Smooth muscle cell (in vitro differentiated cells): Measurements from ENCODE around the gene ARHGAP28. TPM values are rescaled to one million over a fixed set of nuclear protein-coding genes. Genes with fewer than 3 reads are reported as not detected.

Source experiments
- DNase-seq: peaks from one replicate; lab custom pipeline; 2025; ENCODE audit not compliant: unreplicated experiment; lab: John Stamatoyannopoulos, UW
- H2AFZ ChIP-seq: fragments of 200-600 bp; sonication (generic); 2 replicates; pipeline ENCODE4 v1.6.0; 2016; ENCODE audit warnings: antibody characterized with exemption, low read depth, mild to moderate bottlenecking
- H3F3A ChIP-seq: fragments of 200-600 bp; sonication (generic); 2 replicates; pipeline ENCODE4 v1.6.0; 2017; ENCODE audit warnings: antibody characterized with exemption, low read depth
- H3K27ac ChIP-seq: fragments of 200-600 bp; sonication (generic); 2 replicates; pipeline ENCODE4 v1.5.1; 2016; ENCODE audit warnings: low read depth, mild to moderate bottlenecking
- H3K27me3 ChIP-seq: fragments of 200-600 bp; sonication (generic); 2 replicates; pipeline ENCODE4 v1.6.1; 2016; ENCODE audit warnings: low read depth, mild to moderate bottlenecking
- H3K36me3 ChIP-seq: fragments of 200-600 bp; sonication (generic); 2 replicates; pipeline ENCODE4 v1.5.1; 2016; ENCODE audit warnings: low read depth
- H3K4me1 ChIP-seq: fragments of 200-600 bp; sonication (generic); 2 replicates; pipeline ENCODE4 v1.5.1; 2016; ENCODE audit warnings: low read depth
- H3K4me2 ChIP-seq: fragments of 200-600 bp; sonication (generic); 2 replicates; pipeline ENCODE4 v1.6.0; 2016; ENCODE audit warnings: mild to moderate bottlenecking
- H3K4me3 ChIP-seq: fragments of 200-600 bp; sonication (generic); 2 replicates; pipeline ENCODE4 v1.5.1; 2016; ENCODE audit warnings: mild to moderate bottlenecking
- H3K79me2 ChIP-seq: fragments of 200-600 bp; sonication (generic); 2 replicates; pipeline ENCODE4 v1.6.0; 2016; ENCODE audit warnings: low read depth, mild to moderate bottlenecking
- H3K9ac ChIP-seq: fragments of 200-600 bp; sonication (generic); 2 replicates; pipeline ENCODE4 v1.6.0; 2016; ENCODE audit warnings: low read depth
- H3K9me3 ChIP-seq: fragments of 200-600 bp; sonication (generic); replicated peaks from 2 replicates; pipeline ENCODE4 v1.5.1; 2016; ENCODE audit warnings: low read depth
- H4K20me1 ChIP-seq: fragments of 200-600 bp; sonication (generic); 2 replicates; pipeline ENCODE4 v1.6.0; 2016; ENCODE audit warnings: low read depth
- WGBS: methylation state at CpG from one replicate; pipeline ENCODE4 v1.1.7; 2016; ENCODE audit warnings: low lambda C conversion rate; 5-methylcytosine and 5-hydroxymethylcytosine counted together
- polyA plus RNA-seq: library from polyadenylated mRNA; unstranded; fragments of >200 nt; fragmentation: Nextera tagmentation; extraction: Ambion mirVana; gene quantifications from 2 replicates; pipeline ENCODE4 v1.2.1, GENCODE V29; 2016
- total RNA-seq: library from RNA; depleted of rRNA; stranded (reverse); fragments of >200 nt; gene quantifications from 2 replicates; pipeline ENCODE4 v1.2.3, GENCODE V29; 2014
- TF ChIP-seq, protein P1 (sequence below): fragments of 200-600 bp; sonication (generic); IDR thresholded peaks from 2 replicates; pipeline ENCODE4 v1.5.1; 2017; ENCODE audit warnings: borderline replicate concordance, mild to moderate bottlenecking, antibody characterized with exemption; ENCODE audit not compliant: insufficient read depth, poor library complexity, severe bottlenecking

Gene ARHGAP28
- total and polyA plus RNA-seq, 2 experiments from 2014 or later, result 16.2 to 27.7 TPM

GRCh38 chr18:6851480-6851879, 122.0 kb downstream of the ARHGAP28 start:
- TF ChIP-seq, protein P1, sequence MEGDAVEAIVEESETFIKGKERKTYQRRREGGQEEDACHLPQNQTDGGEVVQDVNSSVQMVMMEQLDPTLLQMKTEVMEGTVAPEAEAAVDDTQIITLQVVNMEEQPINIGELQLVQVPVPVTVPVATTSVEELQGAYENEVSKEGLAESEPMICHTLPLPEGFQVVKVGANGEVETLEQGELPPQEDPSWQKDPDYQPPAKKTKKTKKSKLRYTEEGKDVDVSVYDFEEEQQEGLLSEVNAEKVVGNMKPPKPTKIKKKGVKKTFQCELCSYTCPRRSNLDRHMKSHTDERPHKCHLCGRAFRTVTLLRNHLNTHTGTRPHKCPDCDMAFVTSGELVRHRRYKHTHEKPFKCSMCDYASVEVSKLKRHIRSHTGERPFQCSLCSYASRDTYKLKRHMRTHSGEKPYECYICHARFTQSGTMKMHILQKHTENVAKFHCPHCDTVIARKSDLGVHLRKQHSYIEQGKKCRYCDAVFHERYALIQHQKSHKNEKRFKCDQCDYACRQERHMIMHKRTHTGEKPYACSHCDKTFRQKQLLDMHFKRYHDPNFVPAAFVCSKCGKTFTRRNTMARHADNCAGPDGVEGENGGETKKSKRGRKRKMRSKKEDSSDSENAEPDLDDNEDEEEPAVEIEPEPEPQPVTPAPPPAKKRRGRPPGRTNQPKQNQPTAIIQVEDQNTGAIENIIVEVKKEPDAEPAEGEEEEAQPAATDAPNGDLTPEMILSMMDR, result no peak
- 100% methylated on average over 2 of the region's 2 CpGs for WGBS
- Histone ChIP-seq H3F3A (no peaks in the 10 kb centered on the region), H3K27ac (no peak overlapping the region), H3K4me1 (no peaks in the 10 kb centered on the region), H3K9ac (no peak overlapping the region), H3K79me2 (no peaks in the 10 kb centered on the region), H3K4me3 (no peak overlapping the region), H3K27me3 (no peaks in the 10 kb centered on the region), H2AFZ (no peak overlapping the region), H3K4me2 (no peak overlapping the region), H4K20me1 (no peaks in the 10 kb centered on the region), H3K36me3 (peaks cover 14% of the 10 kb centered on the region), H3K9me3 (no peaks in the 10 kb centered on the region)
- no peak for DNase-seq

GRCh38 chr18:6854811-6855210, 125.3 kb downstream of the ARHGAP28 start:
- TF ChIP-seq, protein P1, result no peak
- Histone ChIP-seq H3F3A (no peaks in the 10 kb centered on the region), H3K36me3 (peaks cover 14% of the 10 kb centered on the region), H3K27me3 (no peaks in the 10 kb centered on the region), H3K79me2 (no peaks in the 10 kb centered on the region), H4K20me1 (no peaks in the 10 kb centered on the region), H3K4me3 (no peak overlapping the region), H2AFZ (no peak overlapping the region), H3K27ac (no peak overlapping the region), H3K4me2 (no peak overlapping the region), H3K9me3 (no peaks in the 10 kb centered on the region), H3K9ac (no peak overlapping the region), H3K4me1 (no peaks in the 10 kb centered on the region)
- WGBS, result 97% methylated on average over 7 of the region's 7 CpGs
- no peak for DNase-seq

GRCh38 chr18:6855767-6856166, 126.3 kb downstream of the ARHGAP28 start:
- Histone ChIP-seq H3F3A (no peaks in the 10 kb centered on the region), H3K4me1 (no peaks in the 10 kb centered on the region), H3K4me2 (no peak overlapping the region), H3K9me3 (no peaks in the 10 kb centered on the region), H3K27ac (no peak overlapping the region), H2AFZ (no peak overlapping the region), H3K27me3 (no peaks in the 10 kb centered on the region), H4K20me1 (no peaks in the 10 kb centered on the region), H3K36me3 (peaks cover 12% of the 10 kb centered on the region), H3K9ac (no peak overlapping the region), H3K79me2 (no peaks in the 10 kb centered on the region), H3K4me3 (no peak overlapping the region)
- 98% methylated on average over 12 of the region's 12 CpGs for WGBS
- TF ChIP-seq, protein P1, result no peak
- DNase-seq, result no peak

DNA sequence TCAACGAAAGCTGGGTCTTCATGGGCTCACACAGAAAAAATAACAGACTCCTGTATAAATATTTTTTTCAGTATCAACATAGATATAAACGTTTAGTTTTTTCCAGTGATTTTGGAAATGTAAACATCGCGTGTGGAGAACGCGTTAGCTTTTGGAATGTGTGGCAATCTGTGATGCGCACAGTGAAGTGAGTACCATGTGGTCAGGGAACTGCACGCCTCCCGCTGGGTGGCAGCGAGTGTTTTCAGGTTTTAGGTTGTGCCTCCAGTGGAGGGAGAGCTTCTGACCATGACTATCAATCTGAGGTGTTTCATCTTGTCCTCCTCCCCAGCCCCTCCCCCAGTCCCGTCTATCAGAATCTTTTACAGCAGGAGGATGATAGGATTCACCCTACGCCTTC, 127.8 kb downstream of the ARHGAP28 start:
- no peak overlapping the region for H3K9ac ChIP-seq
- WGBS, result 88% methylated on average over 12 of the region's 12 CpGs

More for the DNA sequence above, 127.8 kb downstream of the ARHGAP28 start:
- Histone ChIP-seq H3K79me2 (no peaks in the 10 kb centered on the region), H4K20me1 (no peaks in the 10 kb centered on the region), H3K4me1 (no peaks in the 10 kb centered on the region), H3F3A (no peaks in the 10 kb centered on the region), H3K4me3 (no peak overlapping the region), H2AFZ (no peak overlapping the region), H3K27me3 (no peaks in the 10 kb centered on the region), H3K4me2 (no peak overlapping the region), H3K27ac (no peak overlapping the region), H3K36me3 (no peaks in the 10 kb centered on the region), H3K9me3 (no peaks in the 10 kb centered on the region)
- TF ChIP-seq, protein P1, result no peak
- no peak for DNase-seq
